Mesendoderm (in vitro differentiated cells): ENCODE results near the gene CHST5.
"Not testable (repeated sequence)": the region's sequence is repeated elsewhere in the genome, so short reads cannot be mapped to it uniquely, and the experiment has no call there.

Experiments used
- DNase-seq: peaks from one replicate; pipeline ENCODE4 v3.0.0; 2013
- H2AK5ac ChIP-seq: 2 replicates; pipeline ENCODE4 v1.6.1; 2013; ENCODE audit warnings: low read length, inconsistent platforms
- H2BK120ac ChIP-seq: 2 replicates; pipeline ENCODE4 v1.6.1; 2013; ENCODE audit warnings: low read depth, mild to moderate bottlenecking, low read length, moderate library complexity, mixed read lengths
- H2BK15ac ChIP-seq: replicated peaks from 2 replicates; pipeline ENCODE4 v1.6.1; 2013; ENCODE audit warnings: low read depth, mild to moderate bottlenecking, moderate library complexity
- H2BK5ac ChIP-seq: 2 replicates; pipeline ENCODE4 v1.6.1; 2013; ENCODE audit warnings: low read length, inconsistent platforms
- H3K18ac ChIP-seq: 2 replicates; pipeline ENCODE4 v1.6.1; 2013; ENCODE audit warnings: mild to moderate bottlenecking, low read length, mixed read lengths
- H3K23ac ChIP-seq: one replicate; pipeline ENCODE4 v1.6.1; 2013; ENCODE audit warnings: low read length
- H3K27ac ChIP-seq: 2 replicates; pipeline ENCODE4 v1.5.1; 2013; ENCODE audit warnings: low read depth, mild to moderate bottlenecking, inconsistent platforms, low read length, moderate library complexity
- H3K27me3 ChIP-seq: 2 replicates; pipeline ENCODE4 v1.6.1; 2013; ENCODE audit warnings: low read length, control low read depth, mild to moderate bottlenecking, inconsistent platforms; ENCODE audit not compliant: insufficient read depth, poor library complexity
- H3K36me3 ChIP-seq: 2 replicates; pipeline ENCODE4 v1.6.1; 2013; ENCODE audit warnings: low read length, inconsistent platforms; ENCODE audit not compliant: control insufficient read depth, insufficient read depth
- H3K4ac ChIP-seq: one replicate; pipeline ENCODE4 v1.6.1; 2013; ENCODE audit warnings: low read depth, mild to moderate bottlenecking, low read length, moderate library complexity
- H3K4me1 ChIP-seq: 2 replicates; pipeline ENCODE4 v1.6.1; 2013; ENCODE audit warnings: low read depth, low read length, inconsistent platforms; ENCODE audit not compliant: control insufficient read depth
- H3K4me2 ChIP-seq: 2 replicates; pipeline ENCODE4 v1.6.1; 2013; ENCODE audit warnings: low read length
- H3K4me3 ChIP-seq: 2 replicates; pipeline ENCODE4 v1.5.1; 2013; ENCODE audit warnings: mild to moderate bottlenecking, low read length
- H3K56ac ChIP-seq: one replicate; pipeline ENCODE4 v1.6.1; 2013; ENCODE audit warnings: low read length
- H3K79me1 ChIP-seq: 2 replicates; pipeline ENCODE4 v1.6.1; 2013; ENCODE audit warnings: low read length, inconsistent platforms
- H3K79me2 ChIP-seq: 2 replicates; pipeline ENCODE4 v1.6.1; 2013; ENCODE audit warnings: mild to moderate bottlenecking, low read length; ENCODE audit not compliant: control insufficient read depth, insufficient read depth
- H3K9ac ChIP-seq: 2 replicates; pipeline ENCODE4 v1.6.1; 2013; ENCODE audit warnings: low read length, inconsistent platforms
- H4K5ac ChIP-seq: one replicate; pipeline ENCODE4 v1.6.1; 2013; ENCODE audit warnings: low read length
- H4K8ac ChIP-seq: one replicate; pipeline ENCODE4 v1.6.1; 2013; ENCODE audit warnings: low read depth, mild to moderate bottlenecking, control low read depth, low read length, moderate library complexity
- WGBS: extraction: QIAGEN DNeasy Blood & Tissue Kit; methylation state at CpG from one replicate; pipeline ENCODE4 v1.1.7; 2013; ENCODE audit warnings: low lambda C conversion rate, missing lambda C conversion rate; ENCODE audit not compliant: insufficient coverage; ENCODE audit errors: extremely low coverage; 5-methylcytosine and 5-hydroxymethylcytosine counted together

The CHST5 gene

DNA sequence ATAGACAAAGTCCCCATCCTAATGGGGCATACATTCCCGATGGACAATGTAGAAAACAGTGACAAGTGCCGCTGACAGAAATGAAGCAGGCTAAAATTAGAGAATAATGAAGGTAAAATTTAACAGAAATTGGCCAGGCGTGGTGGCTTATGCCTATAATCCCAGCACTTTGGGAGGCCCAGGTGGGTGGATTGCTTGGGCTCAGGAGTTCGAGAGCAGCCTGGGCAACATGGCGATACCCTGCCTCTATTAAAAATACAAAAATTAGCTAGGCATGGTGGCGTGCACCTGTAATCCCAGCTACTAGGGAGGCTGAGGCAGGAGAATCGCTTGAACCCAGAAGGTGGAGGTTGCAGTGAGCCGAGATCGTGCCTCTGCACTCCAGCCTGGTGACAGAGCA is 12.5 kb upstream of the CHST5 start:
- no CpG with 5 or more reads among the region's 9 CpGs for WGBS
- not testable (repeated sequence) for H3K79me1 ChIP-seq

DNA sequence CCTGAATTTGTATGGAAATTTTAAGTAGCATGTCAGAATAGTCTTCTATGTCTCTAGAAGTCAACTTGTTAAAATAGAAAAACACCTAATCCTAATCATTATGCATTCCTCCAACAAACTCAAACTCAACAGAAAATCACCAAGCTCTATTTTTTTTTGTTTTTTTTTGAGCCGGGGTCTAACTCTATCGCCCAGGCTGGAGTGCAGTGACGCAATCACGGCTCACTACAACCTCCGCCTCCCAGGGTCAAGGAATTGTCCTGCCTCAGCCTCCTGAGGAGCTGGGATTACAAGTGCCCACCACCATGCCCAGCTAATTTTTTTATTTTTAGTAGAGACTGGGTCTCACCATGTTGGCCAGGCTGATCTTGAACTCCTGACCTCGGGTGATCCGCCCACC is 10.4 kb upstream of the CHST5 start:
- no peak overlapping the region for H2BK5ac ChIP-seq
- no peak overlapping the region for H3K23ac ChIP-seq
- H3K56ac ChIP-seq = no peak overlapping the region
- no peak overlapping the region for H4K5ac ChIP-seq
- no peaks in the 10 kb centered on the region for H3K79me1 ChIP-seq
- no peak overlapping the region for H3K4me2 ChIP-seq
- no CpG with 5 or more reads among the region's 7 CpGs for WGBS
- no peak overlapping the region for H3K4me3 ChIP-seq
- no peak overlapping the region for H2BK15ac ChIP-seq
- H3K18ac ChIP-seq = no peak overlapping the region
- no peaks in the 10 kb centered on the region for H3K36me3 ChIP-seq
- H4K8ac ChIP-seq = no peak overlapping the region
- DNase-seq = no peak
- no peaks in the 10 kb centered on the region for H3K4me1 ChIP-seq
- no peaks in the 10 kb centered on the region for H3K27me3 ChIP-seq
- no peak overlapping the region for H3K9ac ChIP-seq
- no peak overlapping the region for H3K27ac ChIP-seq
- no peak overlapping the region for H2AK5ac ChIP-seq
- no peaks in the 10 kb centered on the region for H3K79me2 ChIP-seq
- no peak overlapping the region for H2BK120ac ChIP-seq
- no peak overlapping the region for H3K4ac ChIP-seq

More for the DNA sequence above, 12.5 kb upstream of the CHST5 start:
- H3K27me3 ChIP-seq, H2AK5ac ChIP-seq, H3K56ac ChIP-seq, H3K4me1 ChIP-seq, H2BK120ac ChIP-seq, H2BK15ac ChIP-seq, H3K36me3 ChIP-seq, H3K4me3 ChIP-seq, H3K27ac ChIP-seq, H2BK5ac ChIP-seq, H3K79me2 ChIP-seq, H3K18ac ChIP-seq, H3K9ac ChIP-seq, H3K23ac ChIP-seq, H3K4ac ChIP-seq, DNase-seq, H4K8ac ChIP-seq, H3K4me2 ChIP-seq, H4K5ac ChIP-seq: not testable (repeated sequence)

DNA sequence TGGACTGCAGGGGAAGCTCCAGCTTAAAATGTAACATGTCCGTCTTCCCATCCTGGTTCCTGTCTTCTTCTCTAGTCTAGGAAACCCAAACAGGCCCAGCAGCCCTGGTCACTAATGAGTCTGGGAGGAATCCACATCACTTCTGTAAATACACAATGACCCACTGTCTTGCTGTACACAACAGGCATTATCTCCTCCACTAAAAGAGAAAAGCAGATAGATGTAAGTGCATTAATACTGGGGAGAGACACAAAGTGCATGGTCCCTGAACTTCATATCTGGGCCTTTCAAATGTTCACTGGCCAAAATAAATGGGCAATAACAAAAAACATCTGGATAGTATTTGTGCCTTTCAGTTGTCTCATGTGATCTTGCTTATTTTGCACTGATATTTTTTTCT is 10.0 kb upstream of the CHST5 start:
- not testable (repeated sequence) for H3K4ac ChIP-seq, H3K4me3 ChIP-seq, H2BK120ac ChIP-seq, H2BK5ac ChIP-seq, H3K4me2 ChIP-seq, DNase-seq, H3K79me2 ChIP-seq, H3K36me3 ChIP-seq, H3K4me1 ChIP-seq, H3K79me1 ChIP-seq, H3K9ac ChIP-seq, H3K18ac ChIP-seq, H3K27ac ChIP-seq, H2AK5ac ChIP-seq, H3K27me3 ChIP-seq, H3K23ac ChIP-seq, H4K5ac ChIP-seq, H2BK15ac ChIP-seq, H4K8ac ChIP-seq, H3K56ac ChIP-seq
- WGBS = no CpG with 5 or more reads among the region's 1 CpG

DNA sequence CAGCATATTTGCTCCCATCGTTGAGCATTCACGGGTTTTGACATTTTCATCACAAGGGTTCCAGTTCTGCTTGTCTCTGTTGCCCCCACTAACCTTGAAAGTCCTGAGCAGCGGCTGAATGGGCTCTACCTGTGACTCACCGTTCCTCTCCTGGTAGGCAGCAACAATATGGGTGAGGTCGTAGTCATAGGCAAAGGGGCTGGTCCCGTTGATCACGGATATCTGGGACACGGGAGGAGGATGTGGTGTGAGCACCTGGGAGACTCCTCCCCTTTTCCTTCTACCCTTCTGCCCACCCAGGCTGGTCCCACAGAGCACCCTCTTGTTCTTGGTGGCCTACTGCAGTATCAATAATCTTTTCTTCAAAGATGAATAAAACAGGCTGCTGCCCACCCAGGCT is 6.6 kb upstream of the CHST5 start:
- no CpG with 5 or more reads among the region's 8 CpGs for WGBS
- H2BK5ac ChIP-seq, H4K8ac ChIP-seq, H3K56ac ChIP-seq, H3K18ac ChIP-seq, H3K79me1 ChIP-seq, H2BK120ac ChIP-seq, H3K23ac ChIP-seq, H3K27me3 ChIP-seq, H3K4me2 ChIP-seq, H3K4me1 ChIP-seq, H3K36me3 ChIP-seq, H3K4me3 ChIP-seq, H2BK15ac ChIP-seq, H3K9ac ChIP-seq, H3K4ac ChIP-seq, DNase-seq, H3K27ac ChIP-seq, H2AK5ac ChIP-seq, H4K5ac ChIP-seq, H3K79me2 ChIP-seq: not testable (repeated sequence)

DNA sequence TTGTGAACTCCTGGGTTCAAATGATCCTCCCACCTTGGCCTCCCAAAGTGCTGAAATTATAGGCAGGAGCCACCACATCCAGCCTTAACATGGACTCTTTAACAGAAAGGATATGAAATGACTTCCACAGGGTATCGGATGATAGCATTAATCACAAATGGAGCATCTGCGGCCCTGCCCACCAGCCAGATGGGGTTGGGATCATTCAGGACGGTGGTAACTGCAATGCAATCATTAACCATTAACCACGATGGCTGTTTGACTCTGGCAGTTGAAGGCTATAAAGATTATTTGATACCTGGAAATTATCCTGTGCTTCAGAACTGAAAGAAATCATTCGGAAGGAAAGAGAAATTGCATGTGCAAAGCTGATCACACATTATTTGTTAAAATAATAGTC is 5.3 kb upstream of the CHST5 start:
- Histone ChIP-seq H3K79me1 (no peaks in the 10 kb centered on the region), H3K18ac (no peak overlapping the region), H4K5ac (no peak overlapping the region), H3K27me3 (no peaks in the 10 kb centered on the region), H2BK15ac (no peak overlapping the region), H3K4me1 (no peaks in the 10 kb centered on the region), H3K36me3 (no peaks in the 10 kb centered on the region), H3K4me2 (no peak overlapping the region), H3K4me3 (no peak overlapping the region), H4K8ac (no peak overlapping the region), H3K9ac (no peak overlapping the region), H3K79me2 (no peaks in the 10 kb centered on the region), H2BK5ac (no peak overlapping the region), H3K27ac (no peak overlapping the region), H3K56ac (no peak overlapping the region), H3K23ac (no peak overlapping the region), H2AK5ac (no peak overlapping the region), H2BK120ac (no peak overlapping the region), H3K4ac (no peak overlapping the region)
- no CpG with 5 or more reads among the region's 5 CpGs for WGBS
- no peak for DNase-seq

DNA sequence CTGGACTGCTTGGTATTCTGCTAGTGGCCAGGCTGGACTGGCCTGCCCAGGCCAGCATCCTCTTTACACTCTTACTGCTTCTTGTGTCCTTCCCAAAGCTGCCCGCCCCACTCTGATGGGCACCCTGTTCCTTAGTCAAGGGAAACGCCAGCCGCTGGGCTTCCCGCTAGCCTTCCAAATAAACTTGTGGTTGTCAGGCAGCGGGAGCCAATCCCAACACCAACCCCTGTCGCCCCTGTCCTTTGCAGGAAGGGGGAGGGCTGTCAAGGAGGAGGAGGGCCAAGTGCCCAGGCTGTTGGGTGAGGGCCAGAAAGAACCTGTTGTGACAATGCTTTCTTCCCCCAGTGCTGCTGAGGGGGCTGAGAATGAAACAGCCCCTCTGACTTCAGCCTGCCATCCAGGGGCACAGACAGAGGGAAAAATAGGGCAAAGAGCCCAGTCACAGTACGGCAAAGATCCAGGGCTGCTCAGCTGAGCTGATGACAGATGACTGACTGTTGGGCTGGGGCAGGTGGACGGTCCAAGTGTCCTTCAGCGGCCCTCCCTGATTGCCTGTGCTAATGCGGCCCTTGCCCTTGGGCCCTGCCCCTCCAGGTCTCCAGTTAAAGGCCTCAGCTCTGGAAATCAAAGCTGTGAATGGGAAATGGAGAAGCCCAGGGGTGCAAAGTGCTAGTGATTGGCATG is 3.1 kb upstream of the CHST5 start:
- not testable (repeated sequence) for H3K4me3 ChIP-seq, H3K27ac ChIP-seq, H3K79me1 ChIP-seq, H2BK120ac ChIP-seq, H3K36me3 ChIP-seq, H3K9ac ChIP-seq, DNase-seq, H3K4me1 ChIP-seq, H3K56ac ChIP-seq, H3K79me2 ChIP-seq, H4K8ac ChIP-seq, H4K5ac ChIP-seq, H3K4me2 ChIP-seq, H3K18ac ChIP-seq, H3K27me3 ChIP-seq, H3K4ac ChIP-seq, H2BK15ac ChIP-seq, H2BK5ac ChIP-seq, H3K23ac ChIP-seq, H2AK5ac ChIP-seq
- WGBS = no CpG with 5 or more reads among the region's 10 CpGs
